DND-41 (cell line): Measurements from ENCODE around the gene STAM2.
"Not testable (repeated sequence)": the region's sequence is repeated elsewhere in the genome, so short reads cannot be mapped to it uniquely, and the experiment has no call there.

Experiments used
- CTCF ChIP-seq: IDR thresholded peaks from 2 replicates; pipeline ENCODE4 v1.5.1; 2012; ENCODE audit warnings: borderline replicate concordance, low read length, moderate library complexity, mild to moderate bottlenecking; ENCODE audit not compliant: poor library complexity, severe bottlenecking; ENCODE audit errors: extremely low read depth
- EZH2 ChIP-seq: IDR thresholded peaks from 3 replicates; pipeline ENCODE4 v1.6.1; 2012; ENCODE audit warnings: borderline replicate concordance, low read depth, mild to moderate bottlenecking, moderate library complexity, low read length, inconsistent platforms; ENCODE audit not compliant: severe bottlenecking

- TF ChIP-seq EZH2, CTCF: not testable (repeated sequence)
Measured at GRCh38 chr2:152160378-152160777, 15.2 kb downstream of the STAM2 start.
